ENCODE results near the gene NLGN1. TPM values are rescaled to one million over a fixed set of nuclear protein-coding genes. Genes with fewer than 3 reads are reported as not detected.
"Not testable (repeated sequence)": the region's sequence is repeated elsewhere in the genome, so short reads cannot be mapped to it uniquely, and the experiment has no call there.

The NLGN1 gene
- total and polyA plus RNA-seq, 5 experiments from 2014 or later: not detected

GRCh38 chr3:173584838-173585831 lies 187.6 kb downstream of the NLGN1 start:
- Mint-ChIP-seq H3K4me1 (peaks cover 0 to 14% (median 10%) of the 10 kb centered on the region in 4 donors), H3K9me3 (peaks cover 0 to 9% (median 0%) of the 10 kb centered on the region in 9 donors), H3K27ac (no peak overlapping the region), H3K4me3 (peak overlapping the region in 9 of 10 donors; percentile 4 to 54 (median 34)), H3K27me3 (peaks cover 8 to 32% (median 21%) of the 10 kb centered on the region in 5 donors), H3K36me3 (peaks cover 0 to 3% (median 2%) of the 10 kb centered on the region in 3 donors)
- DNase-seq (no peak), ATAC-seq (no peak)
- POLR2A ChIA-PET: no interaction called here

GRCh38 chr3:173586166-173586565 lies 188.6 kb downstream of the NLGN1 start:
- Mint-ChIP-seq H3K4me3 (no peak overlapping the region), H3K27me3 (peaks cover 8 to 32% (median 21%) of the 10 kb centered on the region in 5 donors), H3K4me1 (peaks cover 0 to 14% (median 10%) of the 10 kb centered on the region in 4 donors), H3K27ac (no peak overlapping the region), H3K36me3 (peaks cover 0 to 3% (median 2%) of the 10 kb centered on the region in 3 donors), H3K9me3 (peaks cover 0 to 9% (median 0%) of the 10 kb centered on the region in 9 donors)
- POLR2A ChIA-PET: no interaction called here
- DNase-seq (no peak), ATAC-seq (no peak)

GRCh38 chr3:173587055-173587454 lies 189.5 kb downstream of the NLGN1 start:
- peaks cover 0 to 9% (median 0%) of the 10 kb centered on the region in 9 donors for H3K9me3 Mint-ChIP-seq
- H3K4me1 Mint-ChIP-seq: peaks cover 0 to 14% (median 10%) of the 10 kb centered on the region in 4 donors
- no peak for DNase-seq
- no peak overlapping the region for H3K27ac Mint-ChIP-seq
- peaks cover 8 to 32% (median 21%) of the 10 kb centered on the region in 5 donors for H3K27me3 Mint-ChIP-seq
- ATAC-seq: no peak
- H3K36me3 Mint-ChIP-seq: peaks cover 0 to 3% (median 2%) of the 10 kb centered on the region in 3 donors
- H3K4me3 Mint-ChIP-seq: no peak overlapping the region
- POLR2A ChIA-PET: no interaction called here

- Mint-ChIP-seq H3K36me3 (peaks cover 0 to 3% (median 2%) of the 10 kb centered on the region in 3 donors), H3K4me3 (no peak overlapping the region), H3K27ac (no peak overlapping the region), H3K4me1 (peaks cover 0 to 14% (median 10%) of the 10 kb centered on the region in 4 donors), H3K27me3 (peaks cover 8 to 29% (median 18%) of the 10 kb centered on the region in 5 donors), H3K9me3 (peaks cover 0 to 9% (median 2%) of the 10 kb centered on the region in 9 donors)
- POLR2A ChIA-PET: no interaction called here
- ATAC-seq (no peak), DNase-seq (no peak)
These were observed 191.0 kb downstream of the NLGN1 start for GRCh38 chr3:173588556-173588955.

- Mint-ChIP-seq H3K27ac (no peak overlapping the region), H3K27me3 (peaks cover 8 to 23% (median 15%) of the 10 kb centered on the region in 5 donors), H3K36me3 (peaks cover 0 to 3% (median 2%) of the 10 kb centered on the region in 3 donors), H3K9me3 (peaks cover 0 to 10% (median 2%) of the 10 kb centered on the region in 9 donors), H3K4me3 (no peak overlapping the region), H3K4me1 (peaks cover 0 to 14% (median 10%) of the 10 kb centered on the region in 4 donors)
- ATAC-seq (no peak), DNase-seq (no peak)
- POLR2A ChIA-PET: no interaction called here
These were observed 191.6 kb downstream of the NLGN1 start for GRCh38 chr3:173589116-173589515.

GRCh38 chr3:173591401-173591800 lies 193.9 kb downstream of the NLGN1 start:
- Mint-ChIP-seq H3K27me3 (peaks cover 0 to under 1% (median under 1%) of the 10 kb centered on the region in 5 donors), H3K36me3 (peaks cover 0 to 2% (median 0%) of the 10 kb centered on the region in 3 donors), H3K4me3 (no peak overlapping the region), H3K9me3 (peaks cover 0 to 10% (median 0%) of the 10 kb centered on the region in 9 donors), H3K4me1 (no peaks in the 10 kb centered on the region), H3K27ac (no peak overlapping the region)
- ATAC-seq (no peak), DNase-seq (no peak)
- POLR2A ChIA-PET: no interaction called here

- H3K27me3 Mint-ChIP-seq, H3K27ac Mint-ChIP-seq, H3K4me3 Mint-ChIP-seq, H3K36me3 Mint-ChIP-seq, POLR2A ChIA-PET, H3K4me1 Mint-ChIP-seq, DNase-seq, ATAC-seq: not testable (repeated sequence)
- H3K9me3 Mint-ChIP-seq: peaks cover 0 to 14% (median 0%) of the 10 kb centered on the region in 9 donors
These were observed 197.3 kb downstream of the NLGN1 start for GRCh38 chr3:173594881-173595280.

GRCh38 chr3:173599673-173600072 lies 202.1 kb downstream of the NLGN1 start:
- no peak for ATAC-seq
- DNase-seq: no peak
- Mint-ChIP-seq H3K27ac (no peak overlapping the region), H3K36me3 (peaks cover 0 to 2% (median 0%) of the 10 kb centered on the region in 3 donors), H3K4me1 (no peaks in the 10 kb centered on the region), H3K9me3 (peaks cover 0 to 4% (median 0%) of the 10 kb centered on the region in 9 donors), H3K4me3 (no peak overlapping the region), H3K27me3 (no peaks in the 10 kb centered on the region)
- POLR2A ChIA-PET: no interaction called here

GRCh38 chr3:173614522-173614921 lies 217.0 kb downstream of the NLGN1 start:
- H3K36me3 Mint-ChIP-seq: no peaks in the 10 kb centered on the region
- ATAC-seq: no peak

GRCh38 chr3:173615661-173616060 lies 218.1 kb downstream of the NLGN1 start:
- Mint-ChIP-seq H3K9me3 (peaks cover 0 to 9% (median 2%) of the 10 kb centered on the region in 9 donors), H3K36me3 (no peaks in the 10 kb centered on the region), H3K4me1 (no peaks in the 10 kb centered on the region), H3K27me3 (no peaks in the 10 kb centered on the region), H3K4me3 (no peak overlapping the region), H3K27ac (no peak overlapping the region)
- DNase-seq (no peak), ATAC-seq (no peak)
- POLR2A ChIA-PET: no interaction called here

More at GRCh38 chr3:173614522-173614921, 217.0 kb downstream of the NLGN1 start:
- POLR2A ChIA-PET: no interaction called here
- Mint-ChIP-seq H3K9me3 (peaks cover 0 to 8% (median 2%) of the 10 kb centered on the region in 9 donors), H3K4me1 (no peaks in the 10 kb centered on the region), H3K4me3 (no peak overlapping the region), H3K27me3 (peaks cover 0 to 3% (median 0%) of the 10 kb centered on the region in 5 donors), H3K27ac (no peak overlapping the region)
- no peak for DNase-seq

- no peak overlapping the region for H3K27ac Mint-ChIP-seq
- H3K9me3 Mint-ChIP-seq: peaks cover 0 to 9% (median 2%) of the 10 kb centered on the region in 9 donors
- H3K27me3 Mint-ChIP-seq: no peaks in the 10 kb centered on the region
- H3K4me3 Mint-ChIP-seq: no peak overlapping the region
- POLR2A ChIA-PET: no interaction called here
- peaks cover 0 to 2% (median 0%) of the 10 kb centered on the region in 4 donors for H3K4me1 Mint-ChIP-seq
- DNase-seq (no peak), ATAC-seq (no peak)
- no peaks in the 10 kb centered on the region for H3K36me3 Mint-ChIP-seq
These were observed 219.9 kb downstream of the NLGN1 start for GRCh38 chr3:173617490-173617889.

- Mint-ChIP-seq H3K9me3 (peaks cover 0 to 11% (median 2%) of the 10 kb centered on the region in 9 donors), H3K36me3 (no peaks in the 10 kb centered on the region), H3K27ac (no peak overlapping the region), H3K27me3 (no peaks in the 10 kb centered on the region), H3K4me3 (no peak overlapping the region), H3K4me1 (peaks cover 0 to 2% (median 0%) of the 10 kb centered on the region in 4 donors)
- no peak for ATAC-seq
- POLR2A ChIA-PET: no interaction called here
- no peak for DNase-seq
These were observed 220.6 kb downstream of the NLGN1 start for GRCh38 chr3:173618148-173618547.

GRCh38 chr3:173618703-173619102 lies 221.2 kb downstream of the NLGN1 start:
- Mint-ChIP-seq H3K36me3 (no peaks in the 10 kb centered on the region), H3K4me1 (peaks cover 0 to 2% (median 0%) of the 10 kb centered on the region in 4 donors), H3K9me3 (peaks cover 0 to 14% (median 2%) of the 10 kb centered on the region in 9 donors), H3K27ac (no peak overlapping the region), H3K4me3 (no peak overlapping the region), H3K27me3 (no peaks in the 10 kb centered on the region)
- DNase-seq (no peak), ATAC-seq (no peak)
- POLR2A ChIA-PET: no interaction called here

All from naive thymus-derived CD8-positive, alpha-beta T cell (primary cell).